K562 (cell line): Measurements from ENCODE around the gene FGGY. TPM values are rescaled to one million over a fixed set of nuclear protein-coding genes. Genes with fewer than 3 reads are reported as not detected.

Experiments
- ATAC-seq: fragments of 200-7000 bp; cut with Tn5 transposase; 3 replicates; pipeline ENCODE4 v1.9.1; 2020; ENCODE audit warnings: moderate library complexity
- BruUV-seq: library from RNA; stranded (reverse); fragments of 400-500 nt; replicated peaks from 2 replicates; lab custom pipeline; 2021; lab: Mats Ljungman, UMichigan
- CTCF ChIA-PET: fragments of 300-600 bp; formaldehyde crosslinking; extraction: SDS; loops from one replicate; lab custom pipeline; 2021; ENCODE audit warnings: low intra/inter-chr PET ratio; lab: Yijun Ruan, JAX
- POLR2A ChIA-PET: fragments of 300-600, 350-650 bp; sonication (Branson Sonifier 250); formaldehyde crosslinking; extraction: SDS; loops from one replicate; lab custom pipeline; 2021; ENCODE audit warnings: antibody characterized with exemption, inconsistent platforms; lab: Yijun Ruan, JAX
- DNase-seq, 4 experiments: peaks; one replicate each; pipeline versions ENCODE4 v3.0.0 to v3.0.0-alpha.2; 2011 to 2018; ENCODE audit warnings: low spot score in 3 of 4, mixed read lengths in 3 of 4; ENCODE audit errors: extremely low read depth in 1 of 4
- FAIRE-seq: peaks from 2 replicates; lab custom pipeline; 2011; peaks lifted over from hg19 to GRCh38; lab: Jason Lieb, UNC
- H2AFZ ChIP-seq: 2 replicates; pipeline ENCODE4 v1.6.0; 2011; ENCODE audit warnings: low read depth, low read length, control low read depth, inconsistent platforms
- H3K27ac ChIP-seq: fragments of 200-600 bp; 3 replicates; pipeline ENCODE4 v1.8.0; 2011; ENCODE audit warnings: low read depth, mild to moderate bottlenecking, control low read depth, inconsistent platforms, low read length, moderate library complexity, mixed read lengths; ENCODE audit errors: extremely low read depth
- H3K27me3 ChIP-seq, 2 experiments: fragments of 300-600 bp in 1 of 2; 2 replicates in 1 of 2; 3 replicates in 1 of 2; pipeline versions ENCODE4 v1.6.0 to v1.8.0; 2011; ENCODE audit warnings: inconsistent platforms in 2 of 2, low read length in 2 of 2, mild to moderate bottlenecking in 1 of 2, mixed read lengths in 1 of 2, moderate library complexity in 1 of 2; ENCODE audit not compliant: control insufficient read depth in 2 of 2, insufficient read depth in 2 of 2
- H3K36me3 ChIP-seq: fragments of 300-600 bp; 3 replicates; pipeline ENCODE4 v1.8.0; 2011; ENCODE audit warnings: mild to moderate bottlenecking, low read length, inconsistent platforms; ENCODE audit not compliant: control insufficient read depth, insufficient read depth
- H3K4me1 ChIP-seq, 2 experiments: fragments of 200-600 bp in 1 of 2; replicated peaks in 1 of 2; 2 replicates in 1 of 2; 3 replicates in 1 of 2; pipeline versions ENCODE4 v1.5.1 to v1.8.0; 2011; ENCODE audit warnings: inconsistent platforms in 2 of 2, low read length in 2 of 2, mild to moderate bottlenecking in 1 of 2, mixed read lengths in 1 of 2, moderate library complexity in 1 of 2; ENCODE audit not compliant: control insufficient read depth in 2 of 2, insufficient read depth in 2 of 2
- H3K4me2 ChIP-seq: 2 replicates; pipeline ENCODE4 v1.6.1; 2011; ENCODE audit warnings: low read length, control low read depth, inconsistent platforms, mixed read lengths; ENCODE audit not compliant: insufficient read depth
- H3K4me3 ChIP-seq: fragments of 200-600 bp; sonication (generic), shearing (Covaris generic); 2 replicates; pipeline ENCODE4 v1.5.1; 2016; ENCODE audit warnings: control low read depth, inconsistent platforms
- H3K79me2 ChIP-seq: fragments of 200-600 bp; 3 replicates; pipeline ENCODE4 v1.8.0; 2011; ENCODE audit warnings: low read length, inconsistent platforms; ENCODE audit not compliant: control insufficient read depth, insufficient read depth
- H3K9ac ChIP-seq, 2 experiments: 2 replicates each; pipeline versions ENCODE4 v1.6.0 to v1.6.1; 2011; ENCODE audit warnings: low read depth in 2 of 2, low read length in 2 of 2, control low read depth in 1 of 2, inconsistent platforms in 1 of 2, mild to moderate bottlenecking in 1 of 2, mixed read lengths in 1 of 2; ENCODE audit not compliant: insufficient read depth in 1 of 2
- H3K9me1 ChIP-seq: one replicate; pipeline ENCODE4 v1.6.0; 2011; ENCODE audit warnings: inconsistent platforms, mild to moderate bottlenecking, low read length, moderate library complexity; ENCODE audit not compliant: control insufficient read depth, insufficient read depth
- H3K9me3 ChIP-seq: replicated peaks from 2 replicates; pipeline ENCODE4 v1.5.1; 2011; ENCODE audit warnings: low read depth, low read length, inconsistent platforms; ENCODE audit not compliant: control insufficient read depth, insufficient read depth
- H4K20me1 ChIP-seq: replicated peaks from 2 replicates; pipeline ENCODE4 v1.6.1; 2011; ENCODE audit warnings: low read length, inconsistent platforms, mixed read lengths; ENCODE audit not compliant: control insufficient read depth, insufficient read depth
- GABPB1 ChIP-seq: sonication (generic); formaldehyde crosslinking; IDR thresholded peaks from 2 replicates; pipeline ENCODE4 v1.8.0; 2022; ENCODE audit warnings: mild to moderate bottlenecking, missing genetic modification reagents
- ZC3H11A ChIP-seq: IDR thresholded peaks from 2 replicates; pipeline ENCODE4 v1.6.1; 2012; ENCODE audit warnings: low read depth, low read length, improper control_type of control experiment
- WGBS: fragments of 100-300 bp; shearing (Covaris generic); methylation state at CpG from one replicate; pipeline ENCODE4 v1.1.6; 2016; ENCODE audit warnings: low coverage, mixed read lengths; ENCODE audit not compliant: insufficient coverage; ENCODE audit errors: missing lambda C conversion rate; 5-methylcytosine and 5-hydroxymethylcytosine counted together
- in situ Hi-C: fragments of 300-500 bp; cut with MboI; formaldehyde crosslinking; loops from 4 replicates; pipeline ENCODE4 v1.15.0; 2018; ENCODE audit warnings: inconsistent platforms, mixed read lengths
- intact Hi-C: fragments of 100-400 bp; cut with micrococcal nuclease; formaldehyde crosslinking; loops from 2 replicates; pipeline ENCODE4 v1.14.2; 2022
- polyA plus RNA-seq, 8 experiments: library from polyadenylated mRNA; depleted of rRNA in 4 of 8; stranded (reverse) in 5 of 8; unstranded in 3 of 8; fragments of >200 nt; fragmentation: Nextera tagmentation in 2 of 8; fragmentation: Illumina TruSeq in 1 of 8; extraction: Ambion mirVana in 2 of 8; extraction: Trizol in 1 of 8; gene quantifications; 2 replicates each; pipeline versions ENCODE4 v1.2.1 to v1.2.3, GENCODE V29; 2011 to 2014; ENCODE audit warnings: inconsistent platforms in 1 of 8, missing spikeins in 1 of 8
- total RNA-seq, 7 experiments: library from RNA; depleted of rRNA in 6 of 7; stranded (reverse); fragments of >200 nt in 6 of 7; fragmentation: Illumina TruSeq in 2 of 7; extraction: Trizol in 2 of 7; gene quantifications; 2 replicates each; pipeline versions ENCODE4 v1.2.1 to v1.2.3, GENCODE V29; 2011 to 2021; ENCODE audit warnings: low replicate concordance in 1 of 7
- TF ChIP-seq, protein P1 (sequence below): sonication (generic); formaldehyde crosslinking; IDR thresholded peaks from 2 replicates; pipeline ENCODE4 v1.8.0; 2023; ENCODE audit warnings: missing genetic modification reagents, mild to moderate bottlenecking, borderline replicate concordance
- TF ChIP-seq, protein P2 (sequence below): fragments of 250-450 bp; sonication (Bioruptor Pico); IDR thresholded peaks from 2 replicates; pipeline ENCODE4 v1.8.0; 2022; ENCODE audit warnings: inconsistent platforms, mild to moderate bottlenecking, moderate library complexity, borderline replicate concordance
- TF ChIP-seq, protein P3 (sequence below), 2 experiments: fragments of 450-650 bp; IDR thresholded peaks; 2 replicates each; pipeline ENCODE4 v1.6.1; 2018; ENCODE audit warnings: mild to moderate bottlenecking in 2 of 2, low read depth in 1 of 2; ENCODE audit not compliant: partially characterized antibody in 2 of 2

Gene FGGY
- total and polyA plus RNA-seq, 9 of the 15 experiments (the other 6 are each of a cell fraction or from before 2014, with no cell fraction given): 9.7 to 19.2 (median 12.6) TPM

DNA sequence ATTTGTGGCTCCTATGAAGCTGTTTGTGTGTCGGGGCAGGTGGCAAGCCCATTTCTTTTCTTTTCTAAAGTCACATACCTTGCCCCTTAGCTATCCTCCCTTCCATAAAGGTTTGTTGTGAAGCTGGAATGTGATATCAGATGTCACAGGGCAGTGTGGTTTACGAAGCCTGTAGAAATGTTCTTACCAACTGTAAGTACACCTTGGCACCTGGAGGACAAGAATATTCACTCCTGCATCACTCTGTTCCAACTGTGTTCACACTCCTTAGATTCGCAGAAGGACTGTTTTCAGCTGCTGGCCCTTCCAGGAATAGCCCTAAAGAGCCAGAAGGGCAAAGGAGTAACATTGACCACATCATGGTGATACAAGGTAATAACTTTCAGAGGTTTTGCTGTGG, 176.9 kb downstream of the FGGY start:
- DNase-seq (no peak), ATAC-seq (no peak), FAIRE-seq (no peak)
- intact Hi-C loops (no loop called here), in situ Hi-C loops (no loop called here)
- Histone ChIP-seq H3K9me1 (no peaks in the 10 kb centered on the region), H3K4me2 (no peak overlapping the region), H3K9ac (no peak overlapping the region), H3K4me1 (no peaks in the 10 kb centered on the region; a peak in 1 of 5 replicates), H3K79me2 (no peaks in the 10 kb centered on the region), H3K9me3 (no peaks in the 10 kb centered on the region), H4K20me1 (no peaks in the 10 kb centered on the region), H3K36me3 (no peaks in the 10 kb centered on the region), H3K4me3 (no peak overlapping the region), H2AFZ (no peak overlapping the region), H3K27ac (no peak overlapping the region), H3K27me3 (no peaks in the 10 kb centered on the region)
- TF ChIP-seq, protein P1, sequence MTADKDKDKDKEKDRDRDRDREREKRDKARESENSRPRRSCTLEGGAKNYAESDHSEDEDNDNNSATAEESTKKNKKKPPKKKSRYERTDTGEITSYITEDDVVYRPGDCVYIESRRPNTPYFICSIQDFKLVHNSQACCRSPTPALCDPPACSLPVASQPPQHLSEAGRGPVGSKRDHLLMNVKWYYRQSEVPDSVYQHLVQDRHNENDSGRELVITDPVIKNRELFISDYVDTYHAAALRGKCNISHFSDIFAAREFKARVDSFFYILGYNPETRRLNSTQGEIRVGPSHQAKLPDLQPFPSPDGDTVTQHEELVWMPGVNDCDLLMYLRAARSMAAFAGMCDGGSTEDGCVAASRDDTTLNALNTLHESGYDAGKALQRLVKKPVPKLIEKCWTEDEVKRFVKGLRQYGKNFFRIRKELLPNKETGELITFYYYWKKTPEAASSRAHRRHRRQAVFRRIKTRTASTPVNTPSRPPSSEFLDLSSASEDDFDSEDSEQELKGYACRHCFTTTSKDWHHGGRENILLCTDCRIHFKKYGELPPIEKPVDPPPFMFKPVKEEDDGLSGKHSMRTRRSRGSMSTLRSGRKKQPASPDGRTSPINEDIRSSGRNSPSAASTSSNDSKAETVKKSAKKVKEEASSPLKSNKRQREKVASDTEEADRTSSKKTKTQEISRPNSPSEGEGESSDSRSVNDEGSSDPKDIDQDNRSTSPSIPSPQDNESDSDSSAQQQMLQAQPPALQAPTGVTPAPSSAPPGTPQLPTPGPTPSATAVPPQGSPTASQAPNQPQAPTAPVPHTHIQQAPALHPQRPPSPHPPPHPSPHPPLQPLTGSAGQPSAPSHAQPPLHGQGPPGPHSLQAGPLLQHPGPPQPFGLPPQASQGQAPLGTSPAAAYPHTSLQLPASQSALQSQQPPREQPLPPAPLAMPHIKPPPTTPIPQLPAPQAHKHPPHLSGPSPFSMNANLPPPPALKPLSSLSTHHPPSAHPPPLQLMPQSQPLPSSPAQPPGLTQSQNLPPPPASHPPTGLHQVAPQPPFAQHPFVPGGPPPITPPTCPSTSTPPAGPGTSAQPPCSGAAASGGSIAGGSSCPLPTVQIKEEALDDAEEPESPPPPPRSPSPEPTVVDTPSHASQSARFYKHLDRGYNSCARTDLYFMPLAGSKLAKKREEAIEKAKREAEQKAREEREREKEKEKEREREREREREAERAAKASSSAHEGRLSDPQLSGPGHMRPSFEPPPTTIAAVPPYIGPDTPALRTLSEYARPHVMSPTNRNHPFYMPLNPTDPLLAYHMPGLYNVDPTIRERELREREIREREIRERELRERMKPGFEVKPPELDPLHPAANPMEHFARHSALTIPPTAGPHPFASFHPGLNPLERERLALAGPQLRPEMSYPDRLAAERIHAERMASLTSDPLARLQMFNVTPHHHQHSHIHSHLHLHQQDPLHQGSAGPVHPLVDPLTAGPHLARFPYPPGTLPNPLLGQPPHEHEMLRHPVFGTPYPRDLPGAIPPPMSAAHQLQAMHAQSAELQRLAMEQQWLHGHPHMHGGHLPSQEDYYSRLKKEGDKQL (CRISPR knock-in tag): no peak
- TF ChIP-seq, protein P2, sequence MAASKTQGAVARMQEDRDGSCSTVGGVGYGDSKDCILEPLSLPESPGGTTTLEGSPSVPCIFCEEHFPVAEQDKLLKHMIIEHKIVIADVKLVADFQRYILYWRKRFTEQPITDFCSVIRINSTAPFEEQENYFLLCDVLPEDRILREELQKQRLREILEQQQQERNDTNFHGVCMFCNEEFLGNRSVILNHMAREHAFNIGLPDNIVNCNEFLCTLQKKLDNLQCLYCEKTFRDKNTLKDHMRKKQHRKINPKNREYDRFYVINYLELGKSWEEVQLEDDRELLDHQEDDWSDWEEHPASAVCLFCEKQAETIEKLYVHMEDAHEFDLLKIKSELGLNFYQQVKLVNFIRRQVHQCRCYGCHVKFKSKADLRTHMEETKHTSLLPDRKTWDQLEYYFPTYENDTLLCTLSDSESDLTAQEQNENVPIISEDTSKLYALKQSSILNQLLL: no peak
- no peak for TF ChIP-seq ZC3H11A
- no peak for TF ChIP-seq GABPB1
- TF ChIP-seq, protein P3, sequence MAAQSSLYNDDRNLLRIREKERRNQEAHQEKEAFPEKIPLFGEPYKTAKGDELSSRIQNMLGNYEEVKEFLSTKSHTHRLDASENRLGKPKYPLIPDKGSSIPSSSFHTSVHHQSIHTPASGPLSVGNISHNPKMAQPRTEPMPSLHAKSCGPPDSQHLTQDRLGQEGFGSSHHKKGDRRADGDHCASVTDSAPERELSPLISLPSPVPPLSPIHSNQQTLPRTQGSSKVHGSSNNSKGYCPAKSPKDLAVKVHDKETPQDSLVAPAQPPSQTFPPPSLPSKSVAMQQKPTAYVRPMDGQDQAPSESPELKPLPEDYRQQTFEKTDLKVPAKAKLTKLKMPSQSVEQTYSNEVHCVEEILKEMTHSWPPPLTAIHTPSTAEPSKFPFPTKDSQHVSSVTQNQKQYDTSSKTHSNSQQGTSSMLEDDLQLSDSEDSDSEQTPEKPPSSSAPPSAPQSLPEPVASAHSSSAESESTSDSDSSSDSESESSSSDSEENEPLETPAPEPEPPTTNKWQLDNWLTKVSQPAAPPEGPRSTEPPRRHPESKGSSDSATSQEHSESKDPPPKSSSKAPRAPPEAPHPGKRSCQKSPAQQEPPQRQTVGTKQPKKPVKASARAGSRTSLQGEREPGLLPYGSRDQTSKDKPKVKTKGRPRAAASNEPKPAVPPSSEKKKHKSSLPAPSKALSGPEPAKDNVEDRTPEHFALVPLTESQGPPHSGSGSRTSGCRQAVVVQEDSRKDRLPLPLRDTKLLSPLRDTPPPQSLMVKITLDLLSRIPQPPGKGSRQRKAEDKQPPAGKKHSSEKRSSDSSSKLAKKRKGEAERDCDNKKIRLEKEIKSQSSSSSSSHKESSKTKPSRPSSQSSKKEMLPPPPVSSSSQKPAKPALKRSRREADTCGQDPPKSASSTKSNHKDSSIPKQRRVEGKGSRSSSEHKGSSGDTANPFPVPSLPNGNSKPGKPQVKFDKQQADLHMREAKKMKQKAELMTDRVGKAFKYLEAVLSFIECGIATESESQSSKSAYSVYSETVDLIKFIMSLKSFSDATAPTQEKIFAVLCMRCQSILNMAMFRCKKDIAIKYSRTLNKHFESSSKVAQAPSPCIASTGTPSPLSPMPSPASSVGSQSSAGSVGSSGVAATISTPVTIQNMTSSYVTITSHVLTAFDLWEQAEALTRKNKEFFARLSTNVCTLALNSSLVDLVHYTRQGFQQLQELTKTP (IDR thresholded peaks at IDR 0.05; ENCODE audit: low read depth in 1 of 2, partially characterized antibody in 2 of 2): no peak
- POLR2A ChIA-PET: no interaction called here
- CTCF ChIA-PET: no interaction called here
- WGBS: 0% methylated on average over 3 of the region's 3 CpGs
- no TSS peak for BruUV-seq
